Chondrocyte (in vitro differentiated cells): ENCODE measurements around the gene RNF224. TPM values are rescaled to one million over a fixed set of nuclear protein-coding genes. Genes with fewer than 3 reads are reported as not detected.

Experiments used
- DNase-seq: peaks from one replicate; pipeline ENCODE4 v3.0.0; 2021; ENCODE audit warnings: mixed read lengths, low spot score
- H3K27ac Mint-ChIP-seq: one replicate; pipeline ENCODE4 v1.8.0; 2021; ENCODE audit warnings: mild to moderate bottlenecking, moderate library complexity, mixed read lengths; ENCODE audit not compliant: unreplicated experiment
- H3K27me3 Mint-ChIP-seq: 2 replicates; pipeline ENCODE4 v1.8.0; 2021; ENCODE audit warnings: low read depth, mixed read lengths
- H3K36me3 Mint-ChIP-seq: 2 replicates; pipeline ENCODE4 v1.8.0; 2021; ENCODE audit warnings: low read depth, mixed read lengths
- H3K4me1 Mint-ChIP-seq: 2 replicates; pipeline ENCODE4 v1.8.0; 2021; ENCODE audit warnings: low read depth, mild to moderate bottlenecking, mixed read lengths
- H3K4me3 Mint-ChIP-seq: one replicate; pipeline ENCODE4 v1.8.0; 2021; ENCODE audit warnings: mild to moderate bottlenecking, moderate library complexity, mixed read lengths; ENCODE audit not compliant: unreplicated experiment
- H3K9me3 Mint-ChIP-seq: 2 replicates; pipeline ENCODE4 v1.8.0; 2021; ENCODE audit warnings: low read depth, mixed read lengths
- CTCF ChIP-seq: fragments of 200-600 bp; sonication (generic); IDR thresholded peaks from 2 replicates; pipeline ENCODE4 v1.5.0; 2021; ENCODE audit warnings: antibody characterized with exemption, mild to moderate bottlenecking, moderate library complexity
- total RNA-seq: library from RNA; stranded (reverse); gene quantifications from 3 replicates; pipeline ENCODE4 v1.2.1, GENCODE V29; 2021

The RNF224 gene
- total RNA-seq, 1 donor from 2014 or later, result not detected

GRCh38 chr9:137245450-137246421, 18.4 kb downstream of the RNF224 start:
- no peak overlapping the region for H3K4me3 Mint-ChIP-seq
- H3K9me3 Mint-ChIP-seq, result no peaks in the 10 kb centered on the region
- TF ChIP-seq CTCF, result no peak
- no peak for DNase-seq
- H3K27ac Mint-ChIP-seq, result no peak overlapping the region
- no peaks in the 10 kb centered on the region for H3K27me3 Mint-ChIP-seq
- peaks cover 18% of the 10 kb centered on the region for H3K4me1 Mint-ChIP-seq
- peaks cover 10% of the 10 kb centered on the region for H3K36me3 Mint-ChIP-seq

DNA sequence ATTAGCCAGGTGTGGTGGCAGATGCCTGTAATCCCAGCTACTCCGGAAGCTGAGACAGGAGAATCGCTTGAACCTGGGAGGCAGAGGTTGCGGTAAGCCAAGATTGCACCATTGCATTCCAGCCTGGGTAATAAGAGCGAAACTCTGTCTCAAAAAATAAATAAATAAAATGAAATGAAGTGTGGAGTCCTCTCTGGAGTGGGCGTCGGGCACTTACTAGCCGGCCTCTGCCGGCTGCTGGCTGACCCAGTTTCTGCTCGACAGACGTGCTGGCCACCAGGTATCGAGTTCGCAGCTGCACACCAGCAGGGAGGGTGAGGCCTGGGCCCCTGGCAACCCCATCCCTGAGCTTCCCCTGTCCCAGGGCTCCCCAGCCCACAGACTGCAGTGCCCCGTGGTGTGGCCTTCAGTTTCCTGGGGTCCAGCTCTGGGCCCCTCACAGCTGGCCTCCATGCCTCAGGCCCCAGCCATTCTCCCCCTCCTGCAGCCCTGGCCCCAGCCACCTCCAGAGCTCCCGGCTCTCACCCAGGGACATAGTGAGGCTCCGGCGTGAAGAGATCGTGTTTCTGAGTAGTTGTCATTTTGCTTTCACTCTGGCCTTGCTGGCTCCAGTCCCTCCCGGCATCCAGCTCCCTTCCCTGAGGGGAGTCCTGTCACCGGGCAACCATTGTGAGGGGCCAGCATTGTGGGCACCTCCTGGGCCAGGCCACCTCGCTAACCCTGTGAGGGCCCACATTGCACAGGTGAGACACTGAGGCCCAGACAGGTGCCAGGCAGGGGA, 20.0 kb downstream of the RNF224 start:
- Mint-ChIP-seq H3K27ac (no peak overlapping the region), H3K4me3 (no peak overlapping the region), H3K4me1 (peaks cover 15% of the 10 kb centered on the region), H3K9me3 (no peaks in the 10 kb centered on the region), H3K27me3 (no peaks in the 10 kb centered on the region), H3K36me3 (peaks cover 8% of the 10 kb centered on the region)
- TF ChIP-seq CTCF, result no peak
- DNase-seq, result no peak

DNA sequence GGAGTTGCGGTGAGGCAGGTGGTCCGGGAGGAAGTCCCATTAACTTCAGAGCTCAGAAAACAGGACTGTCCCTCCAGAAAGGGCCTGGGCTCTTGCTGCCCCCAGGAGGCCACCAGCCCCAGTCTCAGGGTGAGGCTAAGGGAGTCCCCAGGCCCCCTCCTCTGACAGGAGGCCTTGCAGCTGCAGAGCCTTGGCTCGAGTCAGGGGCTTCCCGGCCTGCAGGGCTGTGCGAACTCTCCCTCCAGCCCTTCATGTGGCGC, 20.5 kb downstream of the RNF224 start:
- Mint-ChIP-seq H3K4me3 (no peak overlapping the region), H3K36me3 (peaks cover 3% of the 10 kb centered on the region), H3K27me3 (no peaks in the 10 kb centered on the region), H3K27ac (no peak overlapping the region), H3K9me3 (no peaks in the 10 kb centered on the region), H3K4me1 (peaks cover 10% of the 10 kb centered on the region)
- TF ChIP-seq CTCF, result no peak
- DNase-seq, result no peak

DNA sequence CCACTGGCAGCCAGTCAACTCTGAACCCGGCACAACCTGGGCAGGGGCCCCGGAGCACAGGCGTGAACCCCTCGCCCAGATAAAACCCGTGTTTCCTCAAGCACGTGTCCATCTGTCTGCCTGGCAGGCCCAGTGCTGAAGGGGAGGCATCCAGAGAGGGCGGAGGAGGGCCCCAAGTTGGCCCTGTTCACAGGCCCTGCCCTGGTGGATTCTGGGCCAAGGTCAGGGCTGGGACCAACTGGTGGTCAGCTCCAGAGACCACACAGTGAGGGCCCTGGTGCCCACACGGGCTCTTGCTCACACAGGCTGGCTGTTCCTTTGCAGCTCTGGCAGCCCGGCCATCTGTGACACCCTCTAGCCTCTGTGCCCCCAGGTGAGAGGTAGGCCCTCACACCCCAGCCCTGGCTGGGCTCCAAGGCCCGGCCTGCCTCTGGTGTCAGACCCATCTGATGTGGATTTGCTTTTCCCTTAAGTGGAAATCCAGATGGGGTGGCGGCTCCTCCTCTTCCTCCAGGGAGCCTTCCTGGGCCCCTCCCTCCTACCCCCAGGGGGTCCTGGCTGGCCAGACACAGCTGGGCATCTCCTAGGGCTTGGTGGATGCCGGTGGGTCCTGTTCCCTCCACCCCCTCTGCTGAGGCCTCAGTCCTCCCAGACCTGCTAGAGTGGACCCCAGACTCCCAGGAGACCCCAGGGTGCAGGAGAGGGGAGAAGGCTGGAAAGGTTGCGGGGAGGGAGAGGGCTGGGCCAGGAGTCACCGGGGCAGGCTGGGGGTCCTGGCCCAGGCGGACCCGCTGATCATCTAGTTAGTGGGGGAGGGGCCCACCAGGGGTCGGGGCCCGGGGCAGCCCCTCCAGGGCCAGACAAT, 23.3 kb downstream of the RNF224 start:
- no peak for DNase-seq
- peaks cover 5% of the 10 kb centered on the region for H3K4me1 Mint-ChIP-seq
- no peaks in the 10 kb centered on the region for H3K36me3 Mint-ChIP-seq
- no peak overlapping the region for H3K27ac Mint-ChIP-seq
- H3K27me3 Mint-ChIP-seq, result no peaks in the 10 kb centered on the region
- no peak for TF ChIP-seq CTCF
- H3K9me3 Mint-ChIP-seq, result no peaks in the 10 kb centered on the region
- H3K4me3 Mint-ChIP-seq, result no peak overlapping the region

DNA sequence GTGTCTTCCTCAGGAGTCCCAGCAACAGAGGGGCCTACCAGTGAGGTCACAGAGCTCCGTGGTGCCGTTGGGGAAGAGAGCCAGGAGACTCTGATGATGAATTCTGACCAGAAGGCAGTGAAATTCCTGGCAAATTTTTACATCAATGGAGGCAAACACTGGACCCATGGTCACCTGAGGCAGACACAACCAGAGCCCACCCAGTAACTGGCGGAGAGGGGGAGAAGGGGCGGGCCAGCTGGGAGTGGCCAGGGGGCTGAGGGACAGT, 23.8 kb downstream of the RNF224 start, which contains the start of gene STPG3:
TSS of gene STPG3 (plus strand) at position 93 of the 268 bp plus-strand sequence. CDS start at position 94, 1 bp downstream.
- no peaks in the 10 kb centered on the region for H3K27me3 Mint-ChIP-seq
- DNase-seq, result no peak
- H3K4me3 Mint-ChIP-seq, result no peak within 1 kb of the TSS
- no peak within 1 kb of the TSS for H3K27ac Mint-ChIP-seq
- TF ChIP-seq CTCF, result no peak
- no peaks in the 10 kb centered on the region for H3K36me3 Mint-ChIP-seq
- H3K9me3 Mint-ChIP-seq, result no peaks in the 10 kb centered on the region
- H3K4me1 Mint-ChIP-seq, result peaks cover 10% of the 10 kb centered on the region
